ENCODE results near the gene PLG. TPM values are rescaled to one million over a fixed set of nuclear protein-coding genes. Genes with fewer than 3 reads are reported as not detected.

PLG gene
- polyA plus RNA-seq, 2 of the 4 experiments (the other 2 are of a cell fraction): not detected

DNA sequence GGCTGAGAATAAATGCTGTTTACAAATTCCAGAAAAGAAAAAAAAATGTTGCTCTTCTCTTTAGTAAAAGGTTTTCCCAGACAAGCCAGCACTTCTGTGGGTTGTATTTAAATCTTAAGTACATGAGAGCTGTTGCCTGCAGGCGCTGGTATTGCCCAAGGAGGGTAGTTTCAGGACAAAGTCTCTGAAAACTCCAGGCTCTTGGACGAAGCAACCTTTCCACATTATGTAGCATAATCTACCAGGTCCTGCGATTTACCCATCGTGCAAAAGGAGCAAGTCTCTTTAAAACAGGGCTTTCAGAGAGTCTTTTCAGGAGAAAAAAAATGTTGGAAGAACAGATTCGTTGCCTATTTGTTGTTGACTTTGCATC, 65.6 kb downstream of the PLG start:
- 33% methylated on average over 5 of the region's 5 CpGs for WGBS (ENCODE audit: missing lambda C conversion rate)
- H3K27ac ChIP-seq: no peak overlapping the region
- no peak for TF ChIP-seq EHMT2 (IDR thresholded peaks at IDR 0.05; ENCODE audit: low read depth)
- no peak for TF ChIP-seq EP300 (IDR thresholded peaks at IDR 0.05)
- no peak for TF ChIP-seq MYC (IDR thresholded peaks at IDR 0.05; ENCODE audit: borderline replicate concordance, low read length)
- no peak for TF ChIP-seq POLR2A (IDR thresholded peaks at IDR 0.05; ENCODE audit: low read length)
- TF ChIP-seq HDAC2 (IDR thresholded peaks at IDR 0.05): no peak
- TF ChIP-seq ESRRA (IDR thresholded peaks at IDR 0.05; ENCODE audit: borderline replicate concordance, low read length): no peak
- no peaks in the 10 kb centered on the region for H3K9me3 ChIP-seq
- peak in 1 of 2 experiments; percentile 42; a peak in 3 of 6 replicates for ATAC-seq
- H3K4me1 ChIP-seq: 0 out of 3 replicates have a peak, but pooled peaks cover 2% of the 10 kb centered on the region
- H3K4me3 ChIP-seq: peak overlapping the region; percentile 56; the same call in 2 of the 3 replicates
- ChIA-PET POLR2A (no interaction called here), CTCF (interaction anchor here (0.6 to 1.9 kb wide), 10 partner anchors 9 to 939 kb away, joined by 3 to 10 read pairs (median 4); no protein-coding TSS in a partner anchor)
- FAIRE-seq: no peak
- peak overlapping the region; percentile 89 for H3K4me2 ChIP-seq
- no peak for DNase-seq (ENCODE audit: low read depth in 1 of 2, low spot score in 1 of 2)

DNA sequence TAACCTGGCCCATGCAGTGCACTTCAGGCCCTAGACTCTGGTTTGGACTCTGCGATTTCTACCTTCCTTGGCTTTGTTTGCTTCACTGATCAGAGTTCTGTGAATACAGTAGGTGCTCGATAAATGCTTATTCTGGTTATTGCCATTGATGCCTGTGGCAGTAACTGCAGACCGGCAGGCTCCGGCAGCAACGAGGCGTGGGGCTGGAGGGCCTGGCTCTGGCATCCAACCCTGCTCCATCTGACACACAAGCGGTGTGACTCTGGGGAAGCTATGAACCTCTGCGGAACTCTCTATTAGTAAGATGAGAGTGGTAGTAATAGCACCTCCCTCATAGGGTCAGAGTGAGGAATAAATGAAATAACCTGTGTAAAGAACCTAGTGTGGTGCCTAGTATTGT, 66.1 kb downstream of the PLG start:
- 68% methylated on average over 8 of the region's 8 CpGs for WGBS (ENCODE audit: missing lambda C conversion rate)
- Histone ChIP-seq H3K4me2 (no peak overlapping the region), H3K4me3 (no peak overlapping the region), H3K9me3 (no peaks in the 10 kb centered on the region), H3K27ac (no peak overlapping the region), H3K4me1 (0 out of 3 replicates have a peak, but pooled peaks cover 2% of the 10 kb centered on the region)
- DNase-seq (ENCODE audit: low read depth in 1 of 2, low spot score in 1 of 2): no peak
- TF ChIP-seq GATA3 (IDR thresholded peaks at IDR 0.05; ENCODE audit: borderline replicate concordance) (no peak), RCOR1 (IDR thresholded peaks at IDR 0.05; ENCODE audit: low read depth, low read length) (no peak), NR3C1 (IDR thresholded peaks at IDR 0.05) (no peak), FOSL2 (IDR thresholded peaks at IDR 0.05) (no peak), FOSL2 (CRISPR knock-in tag; IDR thresholded peaks at IDR 0.05) (no peak), JUNB (IDR thresholded peaks at IDR 0.05) (no peak), RARB (CRISPR knock-in tag; IDR thresholded peaks at IDR 0.05) (no peak), HEYL (CRISPR knock-in tag; IDR thresholded peaks at IDR 0.05) (no peak)
- TF ChIP-seq, protein P1, sequence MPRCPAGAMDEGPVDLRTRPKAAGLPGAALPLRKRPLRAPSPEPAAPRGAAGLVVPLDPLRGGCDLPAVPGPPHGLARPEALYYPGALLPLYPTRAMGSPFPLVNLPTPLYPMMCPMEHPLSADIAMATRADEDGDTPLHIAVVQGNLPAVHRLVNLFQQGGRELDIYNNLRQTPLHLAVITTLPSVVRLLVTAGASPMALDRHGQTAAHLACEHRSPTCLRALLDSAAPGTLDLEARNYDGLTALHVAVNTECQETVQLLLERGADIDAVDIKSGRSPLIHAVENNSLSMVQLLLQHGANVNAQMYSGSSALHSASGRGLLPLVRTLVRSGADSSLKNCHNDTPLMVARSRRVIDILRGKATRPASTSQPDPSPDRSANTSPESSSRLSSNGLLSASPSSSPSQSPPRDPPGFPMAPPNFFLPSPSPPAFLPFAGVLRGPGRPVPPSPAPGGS (IDR thresholded peaks at IDR 0.05): no peak
- TF ChIP-seq, protein P2, sequence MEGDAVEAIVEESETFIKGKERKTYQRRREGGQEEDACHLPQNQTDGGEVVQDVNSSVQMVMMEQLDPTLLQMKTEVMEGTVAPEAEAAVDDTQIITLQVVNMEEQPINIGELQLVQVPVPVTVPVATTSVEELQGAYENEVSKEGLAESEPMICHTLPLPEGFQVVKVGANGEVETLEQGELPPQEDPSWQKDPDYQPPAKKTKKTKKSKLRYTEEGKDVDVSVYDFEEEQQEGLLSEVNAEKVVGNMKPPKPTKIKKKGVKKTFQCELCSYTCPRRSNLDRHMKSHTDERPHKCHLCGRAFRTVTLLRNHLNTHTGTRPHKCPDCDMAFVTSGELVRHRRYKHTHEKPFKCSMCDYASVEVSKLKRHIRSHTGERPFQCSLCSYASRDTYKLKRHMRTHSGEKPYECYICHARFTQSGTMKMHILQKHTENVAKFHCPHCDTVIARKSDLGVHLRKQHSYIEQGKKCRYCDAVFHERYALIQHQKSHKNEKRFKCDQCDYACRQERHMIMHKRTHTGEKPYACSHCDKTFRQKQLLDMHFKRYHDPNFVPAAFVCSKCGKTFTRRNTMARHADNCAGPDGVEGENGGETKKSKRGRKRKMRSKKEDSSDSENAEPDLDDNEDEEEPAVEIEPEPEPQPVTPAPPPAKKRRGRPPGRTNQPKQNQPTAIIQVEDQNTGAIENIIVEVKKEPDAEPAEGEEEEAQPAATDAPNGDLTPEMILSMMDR (IDR thresholded peaks at IDR 0.05): no peak
- TF ChIP-seq, protein P3, sequence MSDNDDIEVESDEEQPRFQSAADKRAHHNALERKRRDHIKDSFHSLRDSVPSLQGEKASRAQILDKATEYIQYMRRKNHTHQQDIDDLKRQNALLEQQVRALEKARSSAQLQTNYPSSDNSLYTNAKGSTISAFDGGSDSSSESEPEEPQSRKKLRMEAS (IDR thresholded peaks at IDR 0.05): no peak
- ATAC-seq: no peak
- ChIA-PET POLR2A (no interaction called here), CTCF (interaction anchor here (0.6 to 1.9 kb wide), 8 partner anchors 9 to 939 kb away, joined by 3 to 10 read pairs (median 4); no protein-coding TSS in a partner anchor)
- no peak for FAIRE-seq

DNA sequence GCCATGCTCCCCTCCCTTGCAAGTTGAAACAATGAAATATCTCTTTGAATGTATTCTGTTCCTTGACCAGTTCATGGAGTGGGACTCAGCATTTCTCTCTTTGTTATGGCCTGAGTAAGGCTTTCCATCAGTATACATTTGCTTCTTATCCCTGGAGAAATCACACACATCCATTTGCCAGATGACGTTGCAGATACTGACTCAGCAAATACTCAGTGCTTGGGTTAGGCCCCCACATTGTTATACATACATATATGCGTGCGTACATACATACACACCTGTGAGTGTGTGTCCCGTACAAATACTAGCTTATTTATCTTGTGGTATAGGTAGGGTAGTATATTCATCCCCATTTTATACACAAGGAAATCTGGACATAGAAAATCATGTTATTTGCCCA, 72.4 kb downstream of the PLG start:
- TF ChIP-seq MYC (IDR thresholded peaks at IDR 0.05; ENCODE audit: borderline replicate concordance, low read length) (no peak), HOXA7 (CRISPR knock-in tag; IDR thresholded peaks at IDR 0.05) (no peak), MAFK (IDR thresholded peaks at IDR 0.05; ENCODE audit: partially characterized antibody) (peak; percentile 75), CEBPB (IDR thresholded peaks at IDR 0.05) (no peak), CHD4 (IDR thresholded peaks at IDR 0.05; ENCODE audit: borderline replicate concordance) (no peak), RARB (CRISPR knock-in tag; IDR thresholded peaks at IDR 0.05) (no peak), RNF2 (IDR thresholded peaks at IDR 0.05; ENCODE audit: borderline replicate concordance, low read depth) (no peak)
- TF ChIP-seq, protein P4, sequence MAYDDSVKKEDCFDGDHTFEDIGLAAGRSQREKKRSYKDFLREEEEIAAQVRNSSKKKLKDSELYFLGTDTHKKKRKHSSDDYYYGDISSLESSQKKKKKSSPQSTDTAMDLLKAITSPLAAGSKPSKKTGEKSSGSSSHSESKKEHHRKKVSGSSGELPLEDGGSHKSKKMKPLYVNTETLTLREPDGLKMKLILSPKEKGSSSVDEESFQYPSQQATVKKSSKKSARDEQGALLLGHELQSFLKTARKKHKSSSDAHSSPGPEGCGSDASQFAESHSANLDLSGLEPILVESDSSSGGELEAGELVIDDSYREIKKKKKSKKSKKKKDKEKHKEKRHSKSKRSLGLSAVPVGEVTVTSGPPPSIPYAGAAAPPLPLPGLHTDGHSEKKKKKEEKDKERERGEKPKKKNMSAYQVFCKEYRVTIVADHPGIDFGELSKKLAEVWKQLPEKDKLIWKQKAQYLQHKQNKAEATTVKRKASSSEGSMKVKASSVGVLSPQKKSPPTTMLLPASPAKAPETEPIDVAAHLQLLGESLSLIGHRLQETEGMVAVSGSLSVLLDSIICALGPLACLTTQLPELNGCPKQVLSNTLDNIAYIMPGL (CRISPR knock-in tag; IDR thresholded peaks at IDR 0.05; ENCODE audit: borderline replicate concordance): no peak
- Histone ChIP-seq H3K27ac (no peak overlapping the region), H3K9me3 (no peaks in the 10 kb centered on the region), H3K4me1 (no peaks in the 10 kb centered on the region), H3K4me3 (no peak overlapping the region), H3K4me2 (no peak overlapping the region)
- FAIRE-seq (no peak), ATAC-seq (no peak), DNase-seq (ENCODE audit: low read depth in 1 of 2, low spot score in 1 of 2) (no peak)
- ChIA-PET CTCF (interaction anchor here (0.7 kb wide), 1 partner anchor 10 kb away, joined by 3 read pairs; no protein-coding TSS in a partner anchor), POLR2A (no interaction called here)
- 84% methylated on average over 4 of the region's 4 CpGs for WGBS (ENCODE audit: missing lambda C conversion rate)

All from A549 (cell line).